Measurements from ENCODE around the gene CNTNAP2.

The CNTNAP2 gene

DNA sequence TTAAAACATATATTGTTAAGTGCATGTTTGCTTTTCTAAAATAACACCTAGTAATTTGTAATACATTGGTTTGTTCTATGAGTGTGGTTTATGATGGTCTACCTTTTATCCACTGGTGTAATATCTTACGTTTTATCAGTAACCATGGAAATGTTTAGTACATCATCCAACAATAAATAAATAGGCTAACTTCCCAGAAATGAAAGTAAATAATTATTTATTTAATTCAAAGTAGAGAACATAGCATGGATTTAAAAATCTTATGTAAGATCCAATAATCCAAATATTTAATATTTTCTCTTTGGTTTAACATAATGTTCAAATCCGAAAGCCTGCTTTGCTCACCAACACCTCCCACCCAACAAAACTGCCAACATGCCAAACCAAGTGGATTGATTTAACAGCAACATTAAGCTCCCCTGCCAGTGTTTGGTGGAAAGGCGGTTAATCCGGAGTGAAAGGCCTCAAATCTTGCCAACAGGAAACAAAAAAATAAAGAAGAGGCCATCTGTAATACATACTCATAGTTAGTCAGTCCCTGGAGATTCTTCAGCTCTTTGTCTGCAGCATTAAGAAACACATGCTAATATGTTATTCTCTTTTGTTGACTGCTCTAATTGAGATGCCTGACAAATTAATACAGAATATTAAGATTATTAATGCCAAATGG, 897.8 kb downstream of the CNTNAP2 start:
- no peak overlapping the region for H3K27ac ChIP-seq

DNA sequence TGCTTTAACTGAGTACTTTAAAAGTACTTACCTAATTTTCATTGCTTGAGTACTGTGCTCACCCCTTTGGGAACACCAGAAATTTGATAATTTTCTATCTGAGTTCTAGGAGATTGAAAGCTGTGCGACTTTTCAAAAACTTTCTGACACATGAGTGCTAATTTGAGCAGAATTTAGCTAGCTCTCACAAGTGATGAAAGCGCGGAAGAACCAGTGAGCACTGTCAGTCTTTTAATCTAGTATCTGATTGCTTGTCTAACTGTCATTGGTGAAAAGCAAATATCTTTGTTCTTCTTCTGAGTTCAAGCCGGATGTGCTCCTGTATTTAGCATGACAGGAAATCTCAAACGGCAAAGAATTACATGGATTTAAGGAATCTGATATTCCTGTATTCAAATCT, 899.4 kb downstream of the CNTNAP2 start:
- TF ChIP-seq, protein P1, sequence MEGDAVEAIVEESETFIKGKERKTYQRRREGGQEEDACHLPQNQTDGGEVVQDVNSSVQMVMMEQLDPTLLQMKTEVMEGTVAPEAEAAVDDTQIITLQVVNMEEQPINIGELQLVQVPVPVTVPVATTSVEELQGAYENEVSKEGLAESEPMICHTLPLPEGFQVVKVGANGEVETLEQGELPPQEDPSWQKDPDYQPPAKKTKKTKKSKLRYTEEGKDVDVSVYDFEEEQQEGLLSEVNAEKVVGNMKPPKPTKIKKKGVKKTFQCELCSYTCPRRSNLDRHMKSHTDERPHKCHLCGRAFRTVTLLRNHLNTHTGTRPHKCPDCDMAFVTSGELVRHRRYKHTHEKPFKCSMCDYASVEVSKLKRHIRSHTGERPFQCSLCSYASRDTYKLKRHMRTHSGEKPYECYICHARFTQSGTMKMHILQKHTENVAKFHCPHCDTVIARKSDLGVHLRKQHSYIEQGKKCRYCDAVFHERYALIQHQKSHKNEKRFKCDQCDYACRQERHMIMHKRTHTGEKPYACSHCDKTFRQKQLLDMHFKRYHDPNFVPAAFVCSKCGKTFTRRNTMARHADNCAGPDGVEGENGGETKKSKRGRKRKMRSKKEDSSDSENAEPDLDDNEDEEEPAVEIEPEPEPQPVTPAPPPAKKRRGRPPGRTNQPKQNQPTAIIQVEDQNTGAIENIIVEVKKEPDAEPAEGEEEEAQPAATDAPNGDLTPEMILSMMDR (conservative IDR thresholded peaks at IDR 0.05) = no peak
- no peak overlapping the region for H3K27ac ChIP-seq

More for the DNA sequence above, 897.8 kb downstream of the CNTNAP2 start:
- TF ChIP-seq, protein P1 (conservative IDR thresholded peaks at IDR 0.05) = no peak

DNA sequence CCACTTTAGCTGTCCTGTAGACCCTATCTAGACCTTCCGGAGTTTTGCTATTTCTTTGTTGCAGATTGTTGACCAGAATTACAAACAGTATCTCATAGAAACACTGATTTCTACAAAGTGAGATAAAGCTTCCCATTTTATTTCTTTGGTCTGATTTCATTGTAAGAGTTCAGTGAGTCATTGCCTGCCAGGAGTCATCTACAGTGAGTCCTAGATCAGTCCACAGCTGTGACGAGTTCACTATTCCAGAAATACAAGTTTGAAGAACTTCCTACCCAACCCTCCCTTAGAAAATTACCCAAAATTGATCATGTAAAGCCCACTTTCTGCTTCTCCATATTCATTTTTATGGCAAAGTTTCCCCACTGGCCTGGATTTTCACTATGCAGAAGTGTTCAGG, 905.5 kb downstream of the CNTNAP2 start:
- H3K27ac ChIP-seq = no peak overlapping the region
- TF ChIP-seq, protein P1 (conservative IDR thresholded peaks at IDR 0.05) = no peak

DNA sequence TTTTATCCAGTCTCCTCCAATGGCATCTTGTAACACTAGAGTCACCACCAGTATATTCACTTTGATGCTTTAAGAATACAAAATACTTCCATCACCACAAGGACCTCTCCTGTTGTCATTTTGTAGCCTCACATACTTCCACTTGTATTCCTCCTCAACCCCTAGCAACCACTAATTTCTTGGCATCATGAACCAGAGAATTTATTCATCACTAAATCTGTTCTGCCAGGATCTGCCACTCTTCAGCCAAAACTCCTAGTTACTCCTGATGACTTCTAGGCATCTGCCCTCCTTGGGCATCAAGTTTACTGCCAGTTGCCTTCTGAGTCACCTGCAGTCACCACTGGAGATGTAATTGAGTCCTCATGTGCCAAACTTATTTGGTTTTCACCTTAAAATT, 906.8 kb downstream of the CNTNAP2 start:
- TF ChIP-seq, protein P1 (conservative IDR thresholded peaks at IDR 0.05) = no peak
- no peak overlapping the region for H3K27ac ChIP-seq

DNA sequence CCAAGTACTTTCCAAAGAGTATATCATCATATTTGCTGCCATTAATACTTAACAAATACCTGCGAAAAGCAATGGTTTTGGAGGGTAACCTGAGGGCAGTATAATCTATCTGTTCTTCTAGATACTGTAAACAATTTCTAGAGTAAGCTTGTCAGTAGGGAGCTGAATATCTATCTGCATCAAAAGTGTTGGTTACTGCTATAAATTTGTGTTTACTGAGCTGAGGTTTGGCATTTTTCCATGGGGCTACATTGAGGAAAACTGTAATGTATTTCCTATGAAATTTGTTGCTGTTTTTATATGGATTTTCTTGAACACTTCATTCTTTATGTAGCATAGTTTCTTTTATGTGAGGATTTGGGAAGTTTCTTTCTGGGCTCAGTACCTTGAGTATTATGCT, 913.4 kb downstream of the CNTNAP2 start:
- TF ChIP-seq, protein P1 (conservative IDR thresholded peaks at IDR 0.05) = no peak
- H3K27ac ChIP-seq = no peak overlapping the region

DNA sequence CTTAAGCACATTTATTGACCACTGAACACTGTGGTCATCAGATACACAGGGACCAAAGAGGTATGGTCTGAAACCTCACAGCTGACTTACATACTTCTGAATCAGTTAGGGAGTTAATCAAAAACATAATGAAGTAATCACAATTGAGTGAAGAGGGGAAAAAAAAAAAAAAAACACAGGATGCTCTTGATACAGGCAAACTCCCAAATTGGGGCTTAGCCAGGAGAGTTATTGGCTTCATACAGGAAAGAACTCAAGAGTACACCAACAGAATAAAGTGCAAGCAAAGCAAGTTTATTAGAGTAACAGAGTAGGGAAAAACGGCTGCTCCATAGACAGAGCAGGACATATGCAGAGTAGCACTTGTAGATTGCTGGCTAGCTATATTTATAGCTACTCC, 917.0 kb downstream of the CNTNAP2 start:
- TF ChIP-seq, protein P1 (conservative IDR thresholded peaks at IDR 0.05) = no peak
- H3K27ac ChIP-seq = no peak overlapping the region; the same call in 1 of the 2 replicates

DNA sequence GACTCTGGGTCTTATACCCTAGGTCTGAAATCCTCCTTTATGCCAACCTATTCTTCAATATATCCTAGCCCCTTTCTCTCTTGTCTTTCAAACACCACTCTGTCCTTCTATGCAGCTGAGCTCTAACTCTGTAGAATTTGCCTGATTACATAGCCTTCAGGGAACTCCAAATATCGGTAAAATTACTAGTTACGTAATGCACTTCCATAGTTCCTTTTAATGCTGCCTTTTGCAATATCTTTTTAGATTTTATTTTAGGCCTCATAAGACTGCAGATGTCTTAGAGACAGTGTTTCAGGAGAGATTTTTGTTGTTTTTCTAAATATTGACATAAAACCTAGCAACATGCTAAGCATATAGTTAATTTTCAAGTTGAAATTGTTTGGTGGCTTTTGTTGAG, 924.8 kb downstream of the CNTNAP2 start:
- no peak overlapping the region for H3K27ac ChIP-seq
- TF ChIP-seq, protein P1 (conservative IDR thresholded peaks at IDR 0.05) = no peak

Measured in VCaP (cell line).